ENCODE results near the gene OTUD1. TPM values are rescaled to one million over a fixed set of nuclear protein-coding genes. Genes with fewer than 3 reads are reported as not detected.

OTUD1 gene
- total RNA-seq, 2 experiments from 2014 or later: 4.5 to 6.8 TPM

DNA sequence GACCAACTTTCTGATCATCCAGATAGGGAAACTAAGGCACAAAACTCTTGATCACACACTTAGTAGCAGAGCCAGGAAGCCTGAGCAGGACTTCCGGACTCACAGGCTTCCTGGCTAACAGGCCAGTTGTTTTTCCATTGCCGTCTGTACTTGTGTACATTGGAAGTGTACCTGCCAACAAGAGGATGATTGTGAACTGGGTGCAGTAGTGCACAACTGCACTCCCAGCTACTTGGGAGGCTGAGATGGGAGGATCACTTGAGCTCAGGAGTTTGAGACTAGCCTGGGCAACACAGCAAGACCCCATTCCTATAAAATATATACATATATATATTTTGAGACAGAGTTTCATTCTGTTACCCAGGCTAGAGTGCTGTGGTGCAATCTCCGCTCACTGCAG is 35.2 kb upstream of the OTUD1 start:
- TF ChIP-seq EZH2phosphoT487 (IDR thresholded peaks at IDR 0.05; ENCODE audit: borderline replicate concordance, low read depth, low read length): no peak
- TF ChIP-seq, protein P1, sequence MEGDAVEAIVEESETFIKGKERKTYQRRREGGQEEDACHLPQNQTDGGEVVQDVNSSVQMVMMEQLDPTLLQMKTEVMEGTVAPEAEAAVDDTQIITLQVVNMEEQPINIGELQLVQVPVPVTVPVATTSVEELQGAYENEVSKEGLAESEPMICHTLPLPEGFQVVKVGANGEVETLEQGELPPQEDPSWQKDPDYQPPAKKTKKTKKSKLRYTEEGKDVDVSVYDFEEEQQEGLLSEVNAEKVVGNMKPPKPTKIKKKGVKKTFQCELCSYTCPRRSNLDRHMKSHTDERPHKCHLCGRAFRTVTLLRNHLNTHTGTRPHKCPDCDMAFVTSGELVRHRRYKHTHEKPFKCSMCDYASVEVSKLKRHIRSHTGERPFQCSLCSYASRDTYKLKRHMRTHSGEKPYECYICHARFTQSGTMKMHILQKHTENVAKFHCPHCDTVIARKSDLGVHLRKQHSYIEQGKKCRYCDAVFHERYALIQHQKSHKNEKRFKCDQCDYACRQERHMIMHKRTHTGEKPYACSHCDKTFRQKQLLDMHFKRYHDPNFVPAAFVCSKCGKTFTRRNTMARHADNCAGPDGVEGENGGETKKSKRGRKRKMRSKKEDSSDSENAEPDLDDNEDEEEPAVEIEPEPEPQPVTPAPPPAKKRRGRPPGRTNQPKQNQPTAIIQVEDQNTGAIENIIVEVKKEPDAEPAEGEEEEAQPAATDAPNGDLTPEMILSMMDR (conservative IDR thresholded peaks at IDR 0.05; ENCODE audit: low read length): no peak
- DNase-seq (ENCODE audit: low spot score): no peak
- no TSS peak for BruUV-seq (replicated peaks)
- H3K4me2 ChIP-seq (ENCODE audit: low read length): no peak overlapping the region
- no peak overlapping the region for H3K4me3 ChIP-seq (ENCODE audit: low read depth, low read length, poor library complexity, severe bottlenecking)
- no peak overlapping the region for H2AFZ ChIP-seq (ENCODE audit: low read length)
- no peaks in the 10 kb centered on the region for H3K36me3 ChIP-seq (ENCODE audit: insufficient read depth, low read length)
- no peak overlapping the region for H3K27ac ChIP-seq (ENCODE audit: low read depth, low read length, poor library complexity, severe bottlenecking)
- H3K79me2 ChIP-seq (ENCODE audit: insufficient read depth, low read depth, low read length): no peaks in the 10 kb centered on the region
- H3K9me3 ChIP-seq (ENCODE audit: low read length): no peaks in the 10 kb centered on the region
- intact Hi-C loops (cut with micrococcal nuclease; ENCODE audit: unreplicated experiment): no loop called here
- ChIA-PET CTCF (ENCODE audit: unreplicated experiment) (no interaction called here), POLR2A (interaction anchor here (0.6 to 1.5 kb wide), 11 partner anchors 11 to 102 kb away, joined by 3 to 4 read pairs (median 3); no protein-coding TSS in a partner anchor)
- H3K4me1 ChIP-seq (ENCODE audit: insufficient read depth, low read length, poor library complexity, severe bottlenecking): no peaks in the 10 kb centered on the region
- no peaks in the 10 kb centered on the region for H3K9me2 ChIP-seq (ENCODE audit: insufficient read depth, low read length)
- H4K20me1 ChIP-seq (ENCODE audit: insufficient read depth, low read length): no peaks in the 10 kb centered on the region

DNA sequence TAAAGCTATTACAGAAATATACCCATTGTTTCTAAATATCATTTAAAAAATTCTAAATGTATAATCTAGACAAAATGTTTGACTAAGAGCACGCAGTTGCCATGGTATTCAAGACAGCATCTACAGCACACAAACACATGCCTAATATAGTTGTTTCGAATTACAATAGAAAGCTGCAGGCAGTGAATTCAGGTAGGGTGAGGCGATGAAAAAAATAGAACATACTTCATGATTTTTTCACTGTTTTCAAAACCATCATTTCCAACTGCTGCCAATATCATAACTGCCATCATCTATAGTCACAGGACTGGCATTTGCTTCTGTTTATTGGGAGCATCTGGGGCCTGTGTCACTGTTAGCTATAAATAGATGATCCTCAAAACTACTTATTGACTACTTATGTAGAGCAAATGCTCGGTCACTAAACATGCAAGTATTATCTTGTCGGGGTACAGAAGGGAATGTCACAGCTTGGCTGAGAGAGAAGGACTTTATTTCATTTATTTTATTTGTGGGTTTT is 34.4 kb upstream of the OTUD1 start:
- intact Hi-C loops (cut with micrococcal nuclease; ENCODE audit: unreplicated experiment): no loop called here
- Histone ChIP-seq H3K36me3 (ENCODE audit: insufficient read depth, low read length) (no peaks in the 10 kb centered on the region), H3K79me2 (ENCODE audit: insufficient read depth, low read depth, low read length) (no peaks in the 10 kb centered on the region), H3K4me3 (ENCODE audit: low read depth, low read length, poor library complexity, severe bottlenecking) (no peak overlapping the region), H3K27ac (ENCODE audit: low read depth, low read length, poor library complexity, severe bottlenecking) (no peak overlapping the region), H3K4me1 (ENCODE audit: insufficient read depth, low read length, poor library complexity, severe bottlenecking) (no peaks in the 10 kb centered on the region), H3K9me3 (ENCODE audit: low read length) (no peaks in the 10 kb centered on the region), H2AFZ (ENCODE audit: low read length) (no peak overlapping the region), H3K4me2 (ENCODE audit: low read length) (no peak overlapping the region), H3K9me2 (ENCODE audit: insufficient read depth, low read length) (no peaks in the 10 kb centered on the region), H4K20me1 (ENCODE audit: insufficient read depth, low read length) (no peaks in the 10 kb centered on the region)
- ChIA-PET POLR2A (interaction anchor here (0.6 to 1.5 kb wide), 9 partner anchors 9 to 1369 kb away, joined by 3 to 4 read pairs (median 3); no protein-coding TSS in a partner anchor), CTCF (ENCODE audit: unreplicated experiment) (no interaction called here)
- no peak for DNase-seq (ENCODE audit: low spot score)
- BruUV-seq (replicated peaks): no TSS peak
- TF ChIP-seq EZH2phosphoT487 (IDR thresholded peaks at IDR 0.05; ENCODE audit: borderline replicate concordance, low read depth, low read length): no peak
- TF ChIP-seq, protein P1 (conservative IDR thresholded peaks at IDR 0.05; ENCODE audit: low read length): no peak

DNA sequence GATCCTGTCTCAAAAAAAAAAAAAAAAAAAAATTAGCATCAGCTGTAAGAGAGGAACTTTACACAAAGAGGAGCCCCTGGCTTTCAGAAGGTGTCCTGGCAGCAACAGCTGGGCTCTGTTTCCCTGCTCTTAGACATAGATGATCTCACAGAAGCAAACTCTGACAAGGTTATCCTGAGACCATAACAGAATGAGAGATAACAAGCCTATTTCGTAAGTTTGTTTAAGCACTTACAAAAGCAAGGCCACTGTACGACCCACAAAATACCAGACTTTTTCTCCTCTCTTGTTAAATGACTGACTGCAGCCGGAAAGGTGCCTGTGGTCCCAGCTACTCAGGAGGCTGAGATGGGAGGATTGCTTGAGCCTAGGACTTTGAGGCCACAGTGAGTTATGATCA is 33.3 kb upstream of the OTUD1 start:
- no peaks in the 10 kb centered on the region for H3K9me3 ChIP-seq (ENCODE audit: low read length)
- no peak for DNase-seq (ENCODE audit: low spot score)
- H3K4me2 ChIP-seq (ENCODE audit: low read length): no peak overlapping the region
- H3K4me3 ChIP-seq (ENCODE audit: low read depth, low read length, poor library complexity, severe bottlenecking): no peak overlapping the region
- intact Hi-C loops (cut with micrococcal nuclease; ENCODE audit: unreplicated experiment): no loop called here
- no peaks in the 10 kb centered on the region for H3K36me3 ChIP-seq (ENCODE audit: insufficient read depth, low read length)
- ChIA-PET CTCF (ENCODE audit: unreplicated experiment) (no interaction called here), POLR2A (interaction anchor here (0.7 to 1.7 kb wide), 2 partner anchors 8 to 15 kb away, joined by 3 to 5 read pairs; no protein-coding TSS in a partner anchor)
- H3K79me2 ChIP-seq (ENCODE audit: insufficient read depth, low read depth, low read length): no peaks in the 10 kb centered on the region
- H2AFZ ChIP-seq (ENCODE audit: low read length): no peak overlapping the region
- no peaks in the 10 kb centered on the region for H3K9me2 ChIP-seq (ENCODE audit: insufficient read depth, low read length)
- no peaks in the 10 kb centered on the region for H3K4me1 ChIP-seq (ENCODE audit: insufficient read depth, low read length, poor library complexity, severe bottlenecking)
- H3K27ac ChIP-seq (ENCODE audit: low read depth, low read length, poor library complexity, severe bottlenecking): no peak overlapping the region
- no peaks in the 10 kb centered on the region for H4K20me1 ChIP-seq (ENCODE audit: insufficient read depth, low read length)
- TF ChIP-seq, protein P1 (conservative IDR thresholded peaks at IDR 0.05; ENCODE audit: low read length): no peak
- TF ChIP-seq EZH2phosphoT487 (IDR thresholded peaks at IDR 0.05; ENCODE audit: borderline replicate concordance, low read depth, low read length): no peak
- no TSS peak for BruUV-seq (replicated peaks)
